A549 (cell line): ENCODE data around the gene ELOVL2. TPM values are rescaled to one million over a fixed set of nuclear protein-coding genes. Genes with fewer than 3 reads are reported as not detected.

ENCODE experiments used
- ATAC-seq, 2 experiments: fragments of 200-7000 bp in 1 of 2; fragments of >200 bp in 1 of 2; cut with Nextera tagmentation in 1 of 2; cut with Tn5 transposase in 1 of 2; 3 replicates each; pipeline versions ENCODE4 v1.8.0 to v1.9.1; 2018 to 2020; ENCODE audit warnings: mild to moderate bottlenecking in 1 of 2, moderate library complexity in 1 of 2
- CTCF ChIA-PET: fragments of 300-600 bp; sonication (Branson Sonifier 250); formaldehyde crosslinking; extraction: SDS; loops from one replicate; lab custom pipeline; 2021; ENCODE audit warnings: antibody characterized with exemption, inconsistent platforms; lab: Yijun Ruan, JAX
- POLR2A ChIA-PET: fragments of 350-600 bp; formaldehyde crosslinking; extraction: SDS; loops from one replicate; lab custom pipeline; 2021; ENCODE audit warnings: antibody characterized with exemption, inconsistent platforms; lab: Yijun Ruan, JAX
- DNase-seq, 2 experiments: peaks; one replicate each; pipeline versions ENCODE4 v3.0.0 to v3.0.0-alpha.2; 2011 to 2016; ENCODE audit warnings: low read depth in 1 of 2, low spot score in 1 of 2
- FAIRE-seq: peaks from 2 replicates; lab custom pipeline; 2011; peaks lifted over from hg19 to GRCh38; lab: Jason Lieb, UNC
- H3K27ac ChIP-seq, 2 experiments: fragments of >200 bp; sonication (Bioruptor Twin); formaldehyde crosslinking; 3 replicates each; pipeline ENCODE4 v1.5.1; 2016 to 2017
- H3K4me1 ChIP-seq: fragments of >200 bp; sonication (Bioruptor Twin); formaldehyde crosslinking; 3 replicates; pipeline ENCODE4 v1.6.1; 2016
- H3K4me2 ChIP-seq: fragments of >200 bp; sonication (Bioruptor Twin); formaldehyde crosslinking; 3 replicates; pipeline ENCODE4 v1.6.1; 2016
- H3K4me3 ChIP-seq: fragments of >200 bp; sonication (Bioruptor Twin); formaldehyde crosslinking; 3 replicates; pipeline ENCODE4 v1.5.1; 2016
- H3K9me3 ChIP-seq: fragments of >200 bp; sonication (Bioruptor Twin); formaldehyde crosslinking; 3 replicates; pipeline ENCODE4 v1.6.1; 2016
- CBX2 ChIP-seq: fragments of 200-600 bp; sonication (generic); IDR thresholded peaks from 2 replicates; pipeline ENCODE4 v1.6.1; 2016; ENCODE audit warnings: low read depth, mild to moderate bottlenecking, borderline replicate concordance
- CBX8 ChIP-seq: fragments of 200-600 bp; sonication (generic); IDR thresholded peaks from 2 replicates; pipeline ENCODE4 v1.6.1; 2016
- CTCF ChIP-seq: fragments of >200 bp; sonication (Bioruptor Twin); formaldehyde crosslinking; IDR thresholded peaks from 3 replicates; pipeline ENCODE4 v1.5.1; 2016
- EHMT2 ChIP-seq: fragments of 200-600 bp; sonication (generic); IDR thresholded peaks from 2 replicates; pipeline ENCODE4 v1.6.1; 2016; ENCODE audit warnings: antibody characterized with exemption, low read depth, mild to moderate bottlenecking, moderate library complexity
- EP300 ChIP-seq, 2 experiments: fragments of >200 bp; sonication (Bioruptor Twin); formaldehyde crosslinking; IDR thresholded peaks; 2 replicates in 1 of 2; 3 replicates in 1 of 2; pipeline ENCODE4 v1.6.1; 2016 to 2017
- ESRRA ChIP-seq: fragments of 150-350 bp; IDR thresholded peaks from 2 replicates; pipeline ENCODE4 v1.6.1; 2014; ENCODE audit warnings: mild to moderate bottlenecking, low read length, borderline replicate concordance
- FOXS1 ChIP-seq: fragments of 250-450 bp; sonication (Bioruptor Pico); IDR thresholded peaks from 2 replicates; pipeline ENCODE4 v1.5.0; 2020; ENCODE audit warnings: mild to moderate bottlenecking, moderate library complexity
- HOXB13 ChIP-seq: fragments of 250-450 bp; sonication (Bioruptor Pico); IDR thresholded peaks from 2 replicates; pipeline ENCODE4 v1.5.0; 2020; ENCODE audit warnings: low read depth, mild to moderate bottlenecking, moderate library complexity
- JUNB ChIP-seq: fragments of >200 bp; sonication (Bioruptor Twin); formaldehyde crosslinking; IDR thresholded peaks from 2 replicates; pipeline ENCODE4 v1.6.1; 2016
- KDM1A ChIP-seq: fragments of 200-600 bp; sonication (generic); IDR thresholded peaks from 2 replicates; pipeline ENCODE4 v1.6.1; 2016; ENCODE audit warnings: low read depth, mild to moderate bottlenecking
- KDM5A ChIP-seq: fragments of 200-600 bp; sonication (generic); IDR thresholded peaks from 2 replicates; pipeline ENCODE4 v1.6.1; 2016; ENCODE audit warnings: antibody characterized with exemption, mild to moderate bottlenecking
- MYC ChIP-seq: IDR thresholded peaks from 2 replicates; pipeline ENCODE4 v1.6.1; 2012; ENCODE audit warnings: mild to moderate bottlenecking, inconsistent platforms, low read length, improper control_type of control experiment, borderline replicate concordance
- NFE2L2 ChIP-seq: fragments of 150-350 bp; conservative IDR thresholded peaks from 2 replicates; pipeline ENCODE4 v1.6.1; 2014; ENCODE audit warnings: low read length
- RFX5 ChIP-seq: fragments of 450-650 bp; IDR thresholded peaks from 2 replicates; pipeline ENCODE4 v1.7.1; 2014; ENCODE audit warnings: antibody characterized with exemption, mild to moderate bottlenecking, moderate library complexity
- RNF2 ChIP-seq: fragments of 200-600 bp; sonication (generic); IDR thresholded peaks from 2 replicates; pipeline ENCODE4 v1.6.1; 2016; ENCODE audit warnings: low read depth, mild to moderate bottlenecking, antibody characterized with exemption, moderate library complexity, borderline replicate concordance
- TFCP2L1 ChIP-seq: fragments of 250-450 bp; sonication (Bioruptor Pico); IDR thresholded peaks from 2 replicates; pipeline ENCODE4 v1.5.0; 2021; ENCODE audit warnings: mild to moderate bottlenecking
- TP53 ChIP-seq: fragments of 250-450 bp; sonication (Bioruptor Pico); IDR thresholded peaks from 2 replicates; pipeline ENCODE4 v1.5.0; 2021; ENCODE audit warnings: mild to moderate bottlenecking, moderate library complexity
- ZC3H11A ChIP-seq: fragments of 450-650 bp; IDR thresholded peaks from 2 replicates; pipeline ENCODE4 v1.6.1; 2014; ENCODE audit warnings: antibody characterized with exemption, mild to moderate bottlenecking
- ZNF302 ChIP-seq: fragments of 250-450 bp; sonication (Bioruptor Pico); IDR thresholded peaks from 2 replicates; pipeline ENCODE4 v1.9.0; 2021; ENCODE audit warnings: inconsistent platforms, mild to moderate bottlenecking, moderate library complexity
- WGBS: methylation state at CpG from one replicate; pipeline ENCODE4 v1.1.6; 2017; ENCODE audit errors: missing lambda C conversion rate; 5-methylcytosine and 5-hydroxymethylcytosine counted together
- polyA plus RNA-seq, 4 experiments: library from polyadenylated mRNA; depleted of rRNA in 3 of 4; stranded (reverse); fragments of >200 nt; fragmentation: RNase III in 1 of 4; extraction: RNeasy Plus Mini Kit Qiagen cat#74134 plus additional on column Dnase treatment in 1 of 4; gene quantifications; 2 replicates in 3 of 4; 3 replicates in 1 of 4; pipeline ENCODE4 v1.2.3, GENCODE V29; 2011 to 2017
- TF ChIP-seq, protein P1 (sequence below): IDR thresholded peaks from 2 replicates; pipeline ENCODE4 v1.6.1; 2012
- TF ChIP-seq, protein P2 (sequence below): IDR thresholded peaks from 2 replicates; pipeline ENCODE4 v1.6.1; 2012; ENCODE audit warnings: low read depth, borderline replicate concordance

The ELOVL2 gene
- polyA plus RNA-seq, 2 of the 4 experiments (the other 2 are of a cell fraction) = 12.4 to 15.5 TPM

DNA sequence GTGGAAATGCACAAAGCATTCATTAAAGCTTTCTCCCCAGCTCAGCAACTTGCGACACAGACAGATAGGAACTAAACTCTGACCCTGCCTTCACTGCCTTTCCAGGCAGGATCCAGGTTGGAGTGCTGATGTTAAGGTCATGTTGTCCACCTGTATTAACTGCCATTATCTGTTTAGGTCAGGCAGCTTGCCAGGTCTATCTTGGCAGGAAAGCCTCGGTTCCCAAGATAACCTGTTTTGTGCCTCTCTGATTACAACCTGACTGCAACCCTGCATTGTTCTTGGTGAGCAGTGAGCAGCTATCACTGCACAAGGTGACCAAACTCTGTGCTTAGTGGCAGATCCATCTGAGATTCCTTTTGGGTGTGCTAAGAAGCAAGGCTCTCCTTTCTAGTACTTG lies 23.2 kb upstream of the ELOVL2 start:
- ChIA-PET CTCF (interaction anchor here (0.6 to 1.5 kb wide), 8 partner anchors 13 to 586 kb away, joined by 3 to 8 read pairs (median 3); no protein-coding TSS in a partner anchor), POLR2A (no interaction called here)
- TF ChIP-seq EHMT2 (no peak), RNF2 (no peak), MYC (no peak), FOXS1 (no peak), TFCP2L1 (no peak), CBX2 (no peak), KDM1A (no peak), NFE2L2 (no peak), CBX8 (no peak), JUNB (no peak), RFX5 (no peak), TP53 (CRISPR knock-in tag) (no peak), EP300 (IDR thresholded peaks at IDR 0.05) (no peak), ZC3H11A (no peak), ZNF302 (CRISPR knock-in tag) (no peak), CTCF (no peak)
- TF ChIP-seq, protein P1, sequence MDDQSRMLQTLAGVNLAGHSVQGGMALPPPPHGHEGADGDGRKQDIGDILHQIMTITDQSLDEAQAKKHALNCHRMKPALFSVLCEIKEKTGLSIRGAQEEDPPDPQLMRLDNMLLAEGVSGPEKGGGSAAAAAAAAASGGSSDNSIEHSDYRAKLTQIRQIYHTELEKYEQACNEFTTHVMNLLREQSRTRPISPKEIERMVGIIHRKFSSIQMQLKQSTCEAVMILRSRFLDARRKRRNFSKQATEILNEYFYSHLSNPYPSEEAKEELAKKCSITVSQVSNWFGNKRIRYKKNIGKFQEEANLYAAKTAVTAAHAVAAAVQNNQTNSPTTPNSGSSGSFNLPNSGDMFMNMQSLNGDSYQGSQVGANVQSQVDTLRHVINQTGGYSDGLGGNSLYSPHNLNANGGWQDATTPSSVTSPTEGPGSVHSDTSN = no peak
- TF ChIP-seq, protein P2, sequence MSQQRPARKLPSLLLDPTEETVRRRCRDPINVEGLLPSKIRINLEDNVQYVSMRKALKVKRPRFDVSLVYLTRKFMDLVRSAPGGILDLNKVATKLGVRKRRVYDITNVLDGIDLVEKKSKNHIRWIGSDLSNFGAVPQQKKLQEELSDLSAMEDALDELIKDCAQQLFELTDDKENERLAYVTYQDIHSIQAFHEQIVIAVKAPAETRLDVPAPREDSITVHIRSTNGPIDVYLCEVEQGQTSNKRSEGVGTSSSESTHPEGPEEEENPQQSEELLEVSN = no peak
- WGBS = 67% methylated on average over 2 of the region's 2 CpGs
- FAIRE-seq (no peak), ATAC-seq (no peak), DNase-seq (no peak)
- Histone ChIP-seq H3K9me3 (no peaks in the 10 kb centered on the region), H3K4me3 (no peak overlapping the region), H3K4me1 (peaks cover 3% of the 10 kb centered on the region; the same call in 1 of the 3 replicates), H3K4me2 (no peak overlapping the region), H3K27ac (no peak overlapping the region)

DNA sequence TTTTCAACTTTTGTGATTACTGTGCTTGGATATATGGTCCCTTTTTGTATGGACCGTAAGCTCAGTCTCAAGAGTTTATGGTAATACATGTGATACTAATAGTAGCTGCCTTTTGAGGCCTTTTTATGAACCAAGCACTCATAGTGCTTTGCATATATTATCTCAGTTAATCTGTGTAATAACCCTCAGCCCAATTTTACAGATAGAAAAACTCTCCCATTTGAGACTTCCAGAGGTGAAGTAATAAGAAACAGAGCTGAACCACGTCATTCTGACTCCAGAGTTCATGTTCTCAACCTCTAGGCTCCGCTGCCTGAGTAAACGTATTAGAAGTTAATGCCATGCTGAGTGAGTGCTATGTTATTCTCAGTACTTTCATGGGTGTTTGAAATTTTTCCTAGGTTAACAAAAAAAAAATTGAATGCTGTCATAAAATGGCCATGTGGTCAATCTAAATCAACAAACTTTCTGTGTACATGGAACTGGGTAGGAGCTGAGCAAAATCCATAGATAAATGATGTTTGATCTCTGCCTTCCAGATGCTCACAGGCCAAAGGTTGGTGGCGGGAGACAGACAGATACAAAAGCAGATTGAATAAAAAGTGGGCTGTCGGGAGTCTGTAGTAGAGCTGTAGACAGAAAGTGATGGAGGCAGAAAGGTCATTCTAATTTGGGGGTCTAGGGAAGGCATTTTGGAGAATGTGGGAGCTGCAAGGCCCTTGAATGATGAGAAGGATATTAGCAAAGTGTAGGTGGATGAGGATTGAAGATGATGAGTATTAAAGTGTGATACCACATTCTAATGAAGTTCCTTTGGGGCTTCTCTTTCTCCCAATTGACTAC lies 22.6 kb upstream of the ELOVL2 start:
- WGBS = 82% methylated on average over 6 of the region's 6 CpGs
- peaks cover 3% of the 10 kb centered on the region; the same call in 1 of the 3 replicates for H3K4me1 ChIP-seq
- H3K9me3 ChIP-seq = no peaks in the 10 kb centered on the region
- H3K27ac ChIP-seq = no peak overlapping the region
- TF ChIP-seq HOXB13 (CRISPR knock-in tag) = no peak
- no peak for TF ChIP-seq ESRRA
- no peak for TF ChIP-seq ZNF302 (CRISPR knock-in tag)
- TF ChIP-seq KDM5A = no peak
- TF ChIP-seq, all 56 proteins: peak for 0
- no peak for DNase-seq
- H3K4me2 ChIP-seq = no peak overlapping the region
- CTCF ChIA-PET = interaction anchor here (0.6 to 2.0 kb wide), 12 partner anchors 13 to 586 kb away, joined by 3 to 8 read pairs (median 3); no protein-coding TSS in a partner anchor
- FAIRE-seq = no peak
- no peak for ATAC-seq
- POLR2A ChIA-PET = no interaction called here
- no peak overlapping the region for H3K4me3 ChIP-seq
